Uterus (tissue), 2 donors: Measurements from ENCODE around the gene DTHD1.

ENCODE experiments used
- CTCF ChIP-seq, 4 experiments: fragments of 200-600 bp in 2 of 4; fragments of 450-650 bp in 2 of 4; sonication (generic) in 2 of 4; IDR thresholded peaks; one replicate each; pipeline ENCODE4 v1.5.1; 2016 to 2019; ENCODE audit warnings: antibody characterized with exemption in 4 of 4, mild to moderate bottlenecking in 2 of 4, moderate library complexity in 1 of 4
- POLR2A ChIP-seq, 2 donors: fragments of 450-650 bp; IDR thresholded peaks; one replicate each; pipeline ENCODE4 v1.6.1; 2016; ENCODE audit warnings: antibody characterized with exemption in 2 of 2, mild to moderate bottlenecking in 1 of 2, moderate library complexity in 1 of 2

- no peak for TF ChIP-seq CTCF (IDR thresholded peaks at IDR 0.05)
- TF ChIP-seq POLR2A (IDR thresholded peaks at IDR 0.05), result no peak
Observed at GRCh38 chr4:36243355-36244256, 37.8 kb upstream of the DTHD1 start.
